Coronary artery (tissue), 2 donors: ENCODE measurements around the gene SLAIN1.

Experiments
- DNase-seq: peaks from one replicate; pipeline ENCODE4 v3.0.0-alpha.2; 2017; ENCODE audit warnings: low spot score
- H3K27ac ChIP-seq, 2 donors: fragments of 200-600 bp; sonication (generic); one replicate each; pipeline ENCODE4 v1.5.1; 2016 to 2019
- H3K4me3 ChIP-seq: fragments of 200-600 bp; sonication (generic); 2 replicates; pipeline ENCODE4 v1.5.1; 2016; ENCODE audit warnings: mild to moderate bottlenecking, moderate library complexity
- TF ChIP-seq, protein P1 (sequence below): fragments of 200-600 bp; sonication (generic); IDR thresholded peaks from one replicate; pipeline ENCODE4 v1.5.1; 2019; ENCODE audit warnings: antibody characterized with exemption

The SLAIN1 gene

DNA sequence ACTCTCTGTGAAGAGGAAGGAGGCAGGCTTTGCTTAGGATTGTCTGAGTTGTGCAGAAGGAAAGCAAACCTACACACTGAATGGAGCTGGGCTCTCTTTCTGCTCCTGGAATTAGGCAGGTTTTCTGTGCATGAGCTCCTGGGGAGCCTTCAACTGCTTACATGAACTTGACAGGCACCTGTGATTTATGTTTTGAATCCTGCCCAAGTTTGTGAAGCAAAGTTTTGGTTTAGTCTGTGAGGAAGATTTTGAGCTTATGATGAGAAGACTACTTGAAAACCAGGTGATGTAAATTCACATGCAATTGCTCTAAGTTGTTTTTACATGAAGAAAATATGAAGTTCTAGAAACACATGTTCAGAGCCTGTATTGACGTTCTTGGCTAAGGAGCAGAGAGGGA, 109.0 kb downstream of the SLAIN1 start:
- TF ChIP-seq, protein P1, sequence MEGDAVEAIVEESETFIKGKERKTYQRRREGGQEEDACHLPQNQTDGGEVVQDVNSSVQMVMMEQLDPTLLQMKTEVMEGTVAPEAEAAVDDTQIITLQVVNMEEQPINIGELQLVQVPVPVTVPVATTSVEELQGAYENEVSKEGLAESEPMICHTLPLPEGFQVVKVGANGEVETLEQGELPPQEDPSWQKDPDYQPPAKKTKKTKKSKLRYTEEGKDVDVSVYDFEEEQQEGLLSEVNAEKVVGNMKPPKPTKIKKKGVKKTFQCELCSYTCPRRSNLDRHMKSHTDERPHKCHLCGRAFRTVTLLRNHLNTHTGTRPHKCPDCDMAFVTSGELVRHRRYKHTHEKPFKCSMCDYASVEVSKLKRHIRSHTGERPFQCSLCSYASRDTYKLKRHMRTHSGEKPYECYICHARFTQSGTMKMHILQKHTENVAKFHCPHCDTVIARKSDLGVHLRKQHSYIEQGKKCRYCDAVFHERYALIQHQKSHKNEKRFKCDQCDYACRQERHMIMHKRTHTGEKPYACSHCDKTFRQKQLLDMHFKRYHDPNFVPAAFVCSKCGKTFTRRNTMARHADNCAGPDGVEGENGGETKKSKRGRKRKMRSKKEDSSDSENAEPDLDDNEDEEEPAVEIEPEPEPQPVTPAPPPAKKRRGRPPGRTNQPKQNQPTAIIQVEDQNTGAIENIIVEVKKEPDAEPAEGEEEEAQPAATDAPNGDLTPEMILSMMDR: no peak
- Histone ChIP-seq H3K4me3 (no peak overlapping the region), H3K27ac (no peak overlapping the region)
- no peak for DNase-seq

- H3K4me3 ChIP-seq: no peak overlapping the region
- TF ChIP-seq, protein P1: no peak
- H3K27ac ChIP-seq: no peak overlapping the region
- DNase-seq: no peak
Measured at GRCh38 chr13:77807431-77808135, 110.1 kb downstream of the SLAIN1 start.

DNA sequence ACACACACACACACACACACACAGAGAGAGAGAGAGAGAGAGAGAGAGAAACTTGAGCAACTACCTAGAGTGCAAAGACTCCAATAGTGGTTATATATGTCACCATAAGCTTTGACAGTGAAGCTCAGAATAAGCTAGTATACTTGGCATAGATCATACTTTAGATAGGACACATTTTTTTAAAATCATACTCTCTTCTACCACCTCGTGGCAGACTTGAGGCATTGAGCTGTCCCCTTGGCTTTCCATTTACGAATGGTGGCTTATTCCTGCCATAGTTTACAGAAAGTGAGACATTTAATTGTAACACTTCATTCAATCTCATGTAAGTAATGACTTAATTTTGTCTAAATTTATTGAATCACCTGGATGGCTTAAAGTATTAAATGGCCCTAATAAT, 112.9 kb downstream of the SLAIN1 start:
- DNase-seq: no peak
- H3K4me3 ChIP-seq: no peak overlapping the region

DNA sequence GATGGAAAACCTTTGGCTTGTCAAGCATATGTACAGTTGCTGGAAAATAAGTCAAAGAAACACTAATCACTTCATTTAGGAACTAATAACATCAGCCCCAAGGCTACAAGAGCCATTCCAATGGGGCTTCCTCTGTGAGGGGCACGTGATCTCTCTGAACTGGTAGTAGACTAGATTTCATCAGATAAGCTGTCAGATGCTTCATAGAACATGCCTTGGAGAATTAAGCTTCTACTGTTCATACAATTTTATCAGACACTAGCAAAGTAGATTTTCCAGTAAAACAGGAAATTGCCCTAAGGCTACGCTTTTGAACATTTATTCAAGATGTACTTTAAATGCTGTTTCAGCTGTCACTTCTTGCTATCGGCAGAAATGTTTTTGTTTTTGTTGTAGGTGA, 113.4 kb downstream of the SLAIN1 start:
- Histone ChIP-seq H3K4me3 (no peak overlapping the region), H3K27ac (no peak overlapping the region)
- TF ChIP-seq, protein P1: no peak
- no peak for DNase-seq

More for the DNA sequence above, 112.9 kb downstream of the SLAIN1 start:
- no peak overlapping the region for H3K27ac ChIP-seq
- TF ChIP-seq, protein P1: no peak

DNA sequence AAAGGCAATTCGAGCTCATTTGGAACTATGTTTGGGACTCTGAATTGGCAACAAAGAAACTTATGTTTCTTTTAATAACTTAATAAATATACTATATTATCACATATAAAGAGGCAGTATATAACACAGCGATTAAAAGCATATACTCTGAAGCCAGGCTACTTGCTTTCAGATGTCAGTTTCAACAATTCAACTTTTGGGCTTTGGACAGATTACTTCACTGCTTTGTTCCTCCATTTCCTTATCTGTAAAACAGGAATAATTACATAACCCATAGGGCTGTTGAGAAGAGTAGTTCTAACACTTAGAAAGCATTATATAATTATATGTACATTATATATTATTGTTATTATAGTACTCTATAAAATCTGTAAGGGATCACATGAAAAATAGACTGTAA, 113.9 kb downstream of the SLAIN1 start:
- TF ChIP-seq, protein P1: no peak
- Histone ChIP-seq H3K4me3 (no peak overlapping the region), H3K27ac (no peak overlapping the region)
- no peak for DNase-seq

GRCh38 chr13:77811981-77812380, 114.5 kb downstream of the SLAIN1 start:
- H3K27ac ChIP-seq: no peak overlapping the region
- no peak for DNase-seq
- no peak overlapping the region for H3K4me3 ChIP-seq
- TF ChIP-seq, protein P1: no peak
